ENCODE results near the gene TSEN2.

GRCh38 chr3:12473511-12473910 lies 10.8 kb upstream of the TSEN2 start:
- no peak for TF ChIP-seq CTCF (IDR thresholded peaks at IDR 0.05)
- no peak for TF ChIP-seq POLR2A (IDR thresholded peaks at IDR 0.05)
